ENCODE results near the gene RELL1. TPM values are rescaled to one million over a fixed set of nuclear protein-coding genes. Genes with fewer than 3 reads are reported as not detected.

The RELL1 gene
- total and polyA plus RNA-seq, 4 experiments from 2014 or later: 3.9 to 36.9 (median 21.9) TPM

- Mint-ChIP-seq H3K27ac (peak overlapping the region in 3 of 7 donors; percentile 63 to 77 (median 73)), H3K36me3 (no peaks in the 10 kb centered on the region), H3K4me1 (peaks cover 4 to 11% (median 6%) of the 10 kb centered on the region in 4 donors), H3K4me3 (peak overlapping the region in 1 of 8 donors; percentile 23), H3K27me3 (no peaks in the 10 kb centered on the region), H3K9me3 (no peaks in the 10 kb centered on the region)
- H3K27ac ChIP-seq (ENCODE audit: low read depth, low read length): no peak overlapping the region
- POLR2A ChIA-PET (ENCODE audit: partially characterized antibody): interaction anchor here (1.3 kb wide), 1 partner anchor 9 kb away, joined by 3 read pairs; no protein-coding TSS in a partner anchor
- intact Hi-C loops (cut with micrococcal nuclease): loop anchor here (1.0 to 2.0 kb wide), 5 partner anchors 82 to 432 kb away; a partner anchor contains a TSS
- no peaks in the 10 kb centered on the region for H3K36me3 ChIP-seq (ENCODE audit: insufficient read depth, low read length)
- DNase-seq: peak; percentile 54 to 69 (median 58)
- CTCF ChIA-PET (ENCODE audit: partially characterized antibody): interaction anchor here (0.7 to 8.1 kb wide), 36 partner anchors 9 to 433 kb away, joined by 3 to 175 read pairs (median 4); partner anchors contain the start of gene PGM2
- no peaks in the 10 kb centered on the region for H3K27me3 ChIP-seq (ENCODE audit: insufficient read depth, low read length)
- no peaks in the 10 kb centered on the region for H3K9me3 ChIP-seq (ENCODE audit: control insufficient read depth in 1 of 2, low read length in 2 of 2)
- H3K4me3 ChIP-seq (ENCODE audit: low read length in 2 of 2): no peak overlapping the region
- H3K4me1 ChIP-seq (ENCODE audit: insufficient read depth, low read length): peaks cover 4% of the 10 kb centered on the region
Measured at GRCh38 chr4:37603070-37603468, 83.1 kb downstream of the RELL1 start.

GRCh38 chr4:37602454-37603069, 83.6 kb downstream of the RELL1 start:
- Histone ChIP-seq H3K4me3 (ENCODE audit: low read length in 2 of 2) (no peak overlapping the region), H3K27me3 (ENCODE audit: insufficient read depth, low read length) (no peaks in the 10 kb centered on the region), H3K9me3 (ENCODE audit: control insufficient read depth in 1 of 2, low read length in 2 of 2) (no peaks in the 10 kb centered on the region), H3K4me1 (ENCODE audit: insufficient read depth, low read length) (peaks cover 4% of the 10 kb centered on the region), H3K27ac (ENCODE audit: low read depth, low read length) (no peak overlapping the region), H3K36me3 (ENCODE audit: insufficient read depth, low read length) (no peaks in the 10 kb centered on the region)
- intact Hi-C loops (cut with micrococcal nuclease): loop anchor here (1.0 to 2.0 kb wide), 5 partner anchors 82 to 433 kb away; a partner anchor contains a TSS
- no peak for DNase-seq
- H3K4me1 Mint-ChIP-seq: peaks cover 4 to 11% (median 6%) of the 10 kb centered on the region in 4 donors
- H3K27me3 Mint-ChIP-seq: no peaks in the 10 kb centered on the region
- H3K36me3 Mint-ChIP-seq: no peaks in the 10 kb centered on the region
- no peak overlapping the region for H3K4me3 Mint-ChIP-seq
- no peaks in the 10 kb centered on the region for H3K9me3 Mint-ChIP-seq
- POLR2A ChIA-PET (ENCODE audit: partially characterized antibody): interaction anchor here (1.3 kb wide), 1 partner anchor 8 kb away, joined by 3 read pairs; no protein-coding TSS in a partner anchor
- H3K27ac Mint-ChIP-seq: peak overlapping the region in 1 of 7 donors; percentile 73
- CTCF ChIA-PET (ENCODE audit: partially characterized antibody): interaction anchor here (0.7 to 8.1 kb wide), 36 partner anchors 9 to 434 kb away, joined by 3 to 175 read pairs (median 4); no protein-coding TSS in a partner anchor

GRCh38 chr4:37601531-37601930, 84.6 kb downstream of the RELL1 start:
- H3K4me1 ChIP-seq (ENCODE audit: insufficient read depth, low read length): peaks cover 4% of the 10 kb centered on the region
- ChIA-PET CTCF (ENCODE audit: partially characterized antibody) (interaction anchor here (0.7 to 8.1 kb wide), 14 partner anchors 11 to 434 kb away, joined by 3 to 175 read pairs (median 5); no protein-coding TSS in a partner anchor), POLR2A (ENCODE audit: partially characterized antibody) (no interaction called here)
- no peak overlapping the region for H3K27ac ChIP-seq (ENCODE audit: low read depth, low read length)
- Mint-ChIP-seq H3K4me3 (no peak overlapping the region), H3K27me3 (no peaks in the 10 kb centered on the region), H3K36me3 (no peaks in the 10 kb centered on the region), H3K9me3 (no peaks in the 10 kb centered on the region), H3K27ac (peak overlapping the region in 1 of 7 donors; percentile 29), H3K4me1 (peaks cover 2 to 11% (median 6%) of the 10 kb centered on the region in 4 donors)
- intact Hi-C loops (cut with micrococcal nuclease): no loop called here
- H3K9me3 ChIP-seq (ENCODE audit: control insufficient read depth in 1 of 2, low read length in 2 of 2): no peaks in the 10 kb centered on the region
- H3K4me3 ChIP-seq (ENCODE audit: low read length in 2 of 2): no peak overlapping the region
- H3K36me3 ChIP-seq (ENCODE audit: insufficient read depth, low read length): no peaks in the 10 kb centered on the region
- no peaks in the 10 kb centered on the region for H3K27me3 ChIP-seq (ENCODE audit: insufficient read depth, low read length)
- no peak for DNase-seq

GRCh38 chr4:37599092-37599790, 86.9 kb downstream of the RELL1 start:
- H3K4me3 ChIP-seq (ENCODE audit: low read length in 2 of 2): no peak overlapping the region
- peaks cover 2 to 11% (median 5%) of the 10 kb centered on the region in 4 donors for H3K4me1 Mint-ChIP-seq

GRCh38 chr4:37597034-37597433, 89.1 kb downstream of the RELL1 start:
- Mint-ChIP-seq H3K36me3 (no peaks in the 10 kb centered on the region), H3K4me1 (peaks cover 0 to under 1% (median 0%) of the 10 kb centered on the region in 4 donors), H3K27ac (no peak overlapping the region), H3K4me3 (no peak overlapping the region), H3K9me3 (no peaks in the 10 kb centered on the region), H3K27me3 (no peaks in the 10 kb centered on the region)
- no peak overlapping the region for H3K4me3 ChIP-seq (ENCODE audit: low read length in 2 of 2)
- H3K27ac ChIP-seq (ENCODE audit: low read depth, low read length): no peak overlapping the region
- ChIA-PET POLR2A (ENCODE audit: partially characterized antibody) (no interaction called here), CTCF (ENCODE audit: partially characterized antibody) (no interaction called here)
- no peaks in the 10 kb centered on the region for H3K4me1 ChIP-seq (ENCODE audit: insufficient read depth, low read length)
- no peaks in the 10 kb centered on the region for H3K27me3 ChIP-seq (ENCODE audit: insufficient read depth, low read length)
- no peaks in the 10 kb centered on the region for H3K9me3 ChIP-seq (ENCODE audit: control insufficient read depth in 1 of 2, low read length in 2 of 2)
- intact Hi-C loops (cut with micrococcal nuclease): no loop called here
- no peak for DNase-seq
- H3K36me3 ChIP-seq (ENCODE audit: insufficient read depth, low read length): no peaks in the 10 kb centered on the region

More at GRCh38 chr4:37599092-37599790, 86.9 kb downstream of the RELL1 start:
- H3K27me3 Mint-ChIP-seq: no peaks in the 10 kb centered on the region
- no peak for DNase-seq
- intact Hi-C loops (cut with micrococcal nuclease): no loop called here
- no peaks in the 10 kb centered on the region for H3K27me3 ChIP-seq (ENCODE audit: insufficient read depth, low read length)
- no peak overlapping the region for H3K27ac Mint-ChIP-seq
- ChIA-PET POLR2A (ENCODE audit: partially characterized antibody) (interaction anchor here (1.3 kb wide), 1 partner anchor 182 kb away, joined by 3 read pairs; no protein-coding TSS in a partner anchor), CTCF (ENCODE audit: partially characterized antibody) (interaction anchor here (0.6 to 8.1 kb wide), 4 partner anchors 87 to 202 kb away, joined by 3 to 175 read pairs (median 4); a partner anchor contains a TSS)
- H3K9me3 Mint-ChIP-seq: no peaks in the 10 kb centered on the region
- no peak overlapping the region for H3K4me3 Mint-ChIP-seq
- no peaks in the 10 kb centered on the region for H3K36me3 ChIP-seq (ENCODE audit: insufficient read depth, low read length)
- no peak overlapping the region for H3K27ac ChIP-seq (ENCODE audit: low read depth, low read length)
- peaks cover 4% of the 10 kb centered on the region for H3K4me1 ChIP-seq (ENCODE audit: insufficient read depth, low read length)
- no peaks in the 10 kb centered on the region for H3K36me3 Mint-ChIP-seq
- no peaks in the 10 kb centered on the region for H3K9me3 ChIP-seq (ENCODE audit: control insufficient read depth in 1 of 2, low read length in 2 of 2)

GRCh38 chr4:37595875-37596680, 90.1 kb downstream of the RELL1 start:
- POLR2A ChIA-PET (ENCODE audit: partially characterized antibody): no interaction called here

More at GRCh38 chr4:37595875-37596680, 90.1 kb downstream of the RELL1 start:
- no peaks in the 10 kb centered on the region for H3K4me1 ChIP-seq (ENCODE audit: insufficient read depth, low read length)
- no peaks in the 10 kb centered on the region for H3K9me3 Mint-ChIP-seq
- intact Hi-C loops (cut with micrococcal nuclease): no loop called here
- H3K27ac ChIP-seq (ENCODE audit: low read depth, low read length): no peak overlapping the region
- H3K4me3 ChIP-seq (ENCODE audit: low read length in 2 of 2): no peak overlapping the region
- no peak overlapping the region for H3K4me3 Mint-ChIP-seq
- H3K27ac Mint-ChIP-seq: no peak overlapping the region
- H3K27me3 ChIP-seq (ENCODE audit: insufficient read depth, low read length): no peaks in the 10 kb centered on the region
- CTCF ChIA-PET (ENCODE audit: partially characterized antibody): no interaction called here
- H3K4me1 Mint-ChIP-seq: no peaks in the 10 kb centered on the region
- no peaks in the 10 kb centered on the region for H3K36me3 ChIP-seq (ENCODE audit: insufficient read depth, low read length)
- H3K36me3 Mint-ChIP-seq: no peaks in the 10 kb centered on the region
- DNase-seq: no peak
- H3K27me3 Mint-ChIP-seq: no peaks in the 10 kb centered on the region
- no peaks in the 10 kb centered on the region for H3K9me3 ChIP-seq (ENCODE audit: control insufficient read depth in 1 of 2, low read length in 2 of 2)
